ENCODE results near the gene SEMA3C. TPM values are rescaled to one million over a fixed set of nuclear protein-coding genes. Genes with fewer than 3 reads are reported as not detected.

Gene SEMA3C
- total RNA-seq, 1 donor from 2014 or later: 34.8 TPM

GRCh38 chr7:80729591-80730320 is 189.1 kb downstream of the SEMA3C start:
- no peak for DNase-seq

GRCh38 chr7:80726666-80727065 is 192.2 kb downstream of the SEMA3C start:
- intact Hi-C loops (cut with DNase I): no loop called here

More at GRCh38 chr7:80729591-80730320, 189.1 kb downstream of the SEMA3C start:
- H3K4me1 ChIP-seq: no peaks in the 10 kb centered on the region
- no peaks in the 10 kb centered on the region for H3K9me3 ChIP-seq
- H3K4me3 ChIP-seq: no peak overlapping the region
- TF ChIP-seq, protein P1, sequence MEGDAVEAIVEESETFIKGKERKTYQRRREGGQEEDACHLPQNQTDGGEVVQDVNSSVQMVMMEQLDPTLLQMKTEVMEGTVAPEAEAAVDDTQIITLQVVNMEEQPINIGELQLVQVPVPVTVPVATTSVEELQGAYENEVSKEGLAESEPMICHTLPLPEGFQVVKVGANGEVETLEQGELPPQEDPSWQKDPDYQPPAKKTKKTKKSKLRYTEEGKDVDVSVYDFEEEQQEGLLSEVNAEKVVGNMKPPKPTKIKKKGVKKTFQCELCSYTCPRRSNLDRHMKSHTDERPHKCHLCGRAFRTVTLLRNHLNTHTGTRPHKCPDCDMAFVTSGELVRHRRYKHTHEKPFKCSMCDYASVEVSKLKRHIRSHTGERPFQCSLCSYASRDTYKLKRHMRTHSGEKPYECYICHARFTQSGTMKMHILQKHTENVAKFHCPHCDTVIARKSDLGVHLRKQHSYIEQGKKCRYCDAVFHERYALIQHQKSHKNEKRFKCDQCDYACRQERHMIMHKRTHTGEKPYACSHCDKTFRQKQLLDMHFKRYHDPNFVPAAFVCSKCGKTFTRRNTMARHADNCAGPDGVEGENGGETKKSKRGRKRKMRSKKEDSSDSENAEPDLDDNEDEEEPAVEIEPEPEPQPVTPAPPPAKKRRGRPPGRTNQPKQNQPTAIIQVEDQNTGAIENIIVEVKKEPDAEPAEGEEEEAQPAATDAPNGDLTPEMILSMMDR (IDR thresholded peaks at IDR 0.05): no peak
- ATAC-seq: peak in 1 of 2 donors; percentile 35
- no peaks in the 10 kb centered on the region for H3K27me3 ChIP-seq (ENCODE audit: low read depth)
- H3K27ac ChIP-seq: no peak overlapping the region
- no peaks in the 10 kb centered on the region for H3K36me3 ChIP-seq
- intact Hi-C loops (cut with DNase I): no loop called here

DNA sequence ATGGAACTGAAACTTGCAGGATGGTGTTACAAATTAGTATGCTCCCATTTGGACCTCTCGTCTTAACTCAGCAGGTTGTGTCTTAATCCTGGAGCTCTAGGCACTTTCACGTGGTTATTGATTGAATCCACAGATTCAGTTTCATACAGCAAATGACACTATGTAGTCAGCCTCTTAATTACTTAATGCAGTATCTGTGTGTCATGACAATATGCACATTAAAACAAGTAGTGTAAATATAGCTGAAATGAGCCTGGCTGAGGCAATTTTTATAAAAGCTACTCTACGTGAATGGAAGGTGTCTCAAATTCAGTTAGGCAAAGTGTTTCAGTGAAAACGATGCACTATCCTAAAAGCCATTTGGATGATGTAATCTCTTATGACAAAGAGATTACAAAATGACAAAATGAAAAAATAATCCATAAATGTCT is 193.7 kb downstream of the SEMA3C start:
- no peaks in the 10 kb centered on the region for H3K27me3 ChIP-seq (ENCODE audit: low read depth)
- ATAC-seq: no peak
- peaks cover 21% of the 10 kb centered on the region for H3K4me1 ChIP-seq
- H3K27ac ChIP-seq: no peak overlapping the region
- no peaks in the 10 kb centered on the region for H3K9me3 ChIP-seq
- H3K4me3 ChIP-seq: no peak overlapping the region
- intact Hi-C loops (cut with DNase I): no loop called here
- DNase-seq: no peak
- no peaks in the 10 kb centered on the region for H3K36me3 ChIP-seq
- TF ChIP-seq, protein P1 (IDR thresholded peaks at IDR 0.05): no peak

More at GRCh38 chr7:80726666-80727065, 192.2 kb downstream of the SEMA3C start:
- Histone ChIP-seq H3K27me3 (ENCODE audit: low read depth) (no peaks in the 10 kb centered on the region), H3K27ac (no peak overlapping the region), H3K4me1 (peaks cover 17% of the 10 kb centered on the region), H3K9me3 (no peaks in the 10 kb centered on the region), H3K36me3 (no peaks in the 10 kb centered on the region), H3K4me3 (no peak overlapping the region)
- TF ChIP-seq, protein P1 (IDR thresholded peaks at IDR 0.05): no peak
- ATAC-seq (no peak), DNase-seq (no peak)

GRCh38 chr7:80724249-80724871 is 194.5 kb downstream of the SEMA3C start:
- no peak overlapping the region for H3K4me3 ChIP-seq
- H3K27me3 ChIP-seq (ENCODE audit: low read depth): no peaks in the 10 kb centered on the region
- no peaks in the 10 kb centered on the region for H3K36me3 ChIP-seq
- no peak for DNase-seq
- TF ChIP-seq, protein P1 (IDR thresholded peaks at IDR 0.05): no peak
- no peaks in the 10 kb centered on the region for H3K9me3 ChIP-seq
- peaks cover 21% of the 10 kb centered on the region for H3K4me1 ChIP-seq
- no peak overlapping the region for H3K27ac ChIP-seq
- peak in 1 of 2 donors; percentile 23 for ATAC-seq
- intact Hi-C loops (cut with DNase I): no loop called here

DNA sequence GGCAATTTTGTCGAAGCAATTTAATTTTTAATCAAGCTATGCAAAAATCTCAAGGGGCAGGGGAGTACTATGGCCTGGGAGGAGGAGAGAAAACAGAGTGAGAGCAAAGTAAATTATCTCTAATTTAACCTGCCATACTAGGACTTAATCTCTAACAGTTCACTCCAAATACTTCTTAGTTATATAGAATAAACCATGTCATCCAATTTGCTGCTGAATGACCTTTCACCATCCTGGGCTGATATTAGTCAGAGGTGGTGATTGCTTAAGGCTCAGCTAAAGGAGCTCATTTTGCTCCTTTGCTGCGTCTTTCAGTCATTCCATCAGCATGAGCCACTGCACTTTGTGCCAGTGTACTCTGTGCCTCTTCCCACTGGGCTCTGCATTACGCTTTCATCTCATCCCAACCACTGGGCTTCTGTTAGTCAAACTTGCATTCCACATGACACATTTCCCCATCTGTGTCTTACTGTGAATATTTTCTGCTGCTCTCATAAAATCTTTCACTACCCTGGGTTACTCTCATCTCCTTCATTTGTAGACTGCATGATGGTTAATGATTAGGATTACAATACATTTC is 196.1 kb downstream of the SEMA3C start:
- Histone ChIP-seq H3K4me1 (peaks cover 21% of the 10 kb centered on the region), H3K9me3 (no peaks in the 10 kb centered on the region), H3K4me3 (no peak overlapping the region), H3K36me3 (no peaks in the 10 kb centered on the region), H3K27ac (peak overlapping the region; percentile 57), H3K27me3 (ENCODE audit: low read depth) (no peaks in the 10 kb centered on the region)
- TF ChIP-seq, protein P1 (IDR thresholded peaks at IDR 0.05): no peak
- intact Hi-C loops (cut with DNase I): no loop called here
- DNase-seq (peak; percentile 48), ATAC-seq (peak; percentile 84 to 87)

All from lower lobe of right lung (tissue), 2 donors.